ENCODE measurements around the gene SCG3.

GRCh38 chr15:51687565-51687964 is 6.3 kb downstream of the SCG3 start:
- no peak for TF ChIP-seq CTCF (IDR thresholded peaks at IDR 0.05 in 4 of 5, conservative IDR thresholded peaks at IDR 0.05 in 1 of 5)
- no peak for TF ChIP-seq POLR2A (IDR thresholded peaks at IDR 0.05)

Data from gastrocnemius medialis (tissue), 4 donors.